Tibial nerve (tissue), 4 donors: ENCODE results near the gene KDM4C.

Experiments used
- CTCF ChIP-seq, 5 experiments: fragments of 200-600 bp in 3 of 5; fragments of 450-650 bp in 2 of 5; sonication (generic) in 3 of 5; IDR thresholded peaks; one replicate each; pipeline ENCODE4 v1.5.1; 2016 to 2019; ENCODE audit warnings: antibody characterized with exemption in 5 of 5, mild to moderate bottlenecking in 3 of 5, moderate library complexity in 2 of 5
- EP300 ChIP-seq, 2 donors: sonication (generic); formaldehyde crosslinking; IDR thresholded peaks; one replicate each; pipeline ENCODE4 v1.6.1; 2017; ENCODE audit warnings: antibody characterized with exemption in 2 of 2, mild to moderate bottlenecking in 1 of 2

GRCh38 chr9:7143645-7144200 is 385.9 kb downstream of the KDM4C start:
- TF ChIP-seq EP300 (IDR thresholded peaks at IDR 0.05) = no peak
- no peak for TF ChIP-seq CTCF (IDR thresholded peaks at IDR 0.05)
